Activated naive CD8-positive, alpha-beta T cell treated with anti-CD3 and anti-CD28 coated beads, Interleukin-2, amount 50 U/mL, for 16 hours (primary cell): ENCODE results near the gene CCDC88C.
"Not testable (repeated sequence)": the region's sequence is repeated elsewhere in the genome, so short reads cannot be mapped to it uniquely, and the experiment has no call there.

Experiments
- DNase-seq: peaks from one replicate; pipeline ENCODE4 v3.0.0-alpha.2; 2020; ENCODE audit warnings: low read depth, low spot score

The CCDC88C gene, protein sequence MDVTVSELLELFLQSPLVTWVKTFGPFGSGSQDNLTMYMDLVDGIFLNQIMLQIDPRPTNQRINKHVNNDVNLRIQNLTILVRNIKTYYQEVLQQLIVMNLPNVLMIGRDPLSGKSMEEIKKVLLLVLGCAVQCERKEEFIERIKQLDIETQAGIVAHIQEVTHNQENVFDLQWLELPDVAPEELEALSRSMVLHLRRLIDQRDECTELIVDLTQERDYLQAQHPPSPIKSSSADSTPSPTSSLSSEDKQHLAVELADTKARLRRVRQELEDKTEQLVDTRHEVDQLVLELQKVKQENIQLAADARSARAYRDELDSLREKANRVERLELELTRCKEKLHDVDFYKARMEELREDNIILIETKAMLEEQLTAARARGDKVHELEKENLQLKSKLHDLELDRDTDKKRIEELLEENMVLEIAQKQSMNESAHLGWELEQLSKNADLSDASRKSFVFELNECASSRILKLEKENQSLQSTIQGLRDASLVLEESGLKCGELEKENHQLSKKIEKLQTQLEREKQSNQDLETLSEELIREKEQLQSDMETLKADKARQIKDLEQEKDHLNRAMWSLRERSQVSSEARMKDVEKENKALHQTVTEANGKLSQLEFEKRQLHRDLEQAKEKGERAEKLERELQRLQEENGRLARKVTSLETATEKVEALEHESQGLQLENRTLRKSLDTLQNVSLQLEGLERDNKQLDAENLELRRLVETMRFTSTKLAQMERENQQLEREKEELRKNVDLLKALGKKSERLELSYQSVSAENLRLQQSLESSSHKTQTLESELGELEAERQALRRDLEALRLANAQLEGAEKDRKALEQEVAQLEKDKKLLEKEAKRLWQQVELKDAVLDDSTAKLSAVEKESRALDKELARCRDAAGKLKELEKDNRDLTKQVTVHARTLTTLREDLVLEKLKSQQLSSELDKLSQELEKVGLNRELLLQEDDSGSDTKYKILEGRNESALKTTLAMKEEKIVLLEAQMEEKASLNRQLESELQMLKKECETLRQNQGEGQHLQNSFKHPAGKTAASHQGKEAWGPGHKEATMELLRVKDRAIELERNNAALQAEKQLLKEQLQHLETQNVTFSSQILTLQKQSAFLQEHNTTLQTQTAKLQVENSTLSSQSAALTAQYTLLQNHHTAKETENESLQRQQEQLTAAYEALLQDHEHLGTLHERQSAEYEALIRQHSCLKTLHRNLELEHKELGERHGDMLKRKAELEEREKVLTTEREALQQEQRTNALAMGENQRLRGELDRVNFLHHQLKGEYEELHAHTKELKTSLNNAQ (N-terminal part only)

DNA sequence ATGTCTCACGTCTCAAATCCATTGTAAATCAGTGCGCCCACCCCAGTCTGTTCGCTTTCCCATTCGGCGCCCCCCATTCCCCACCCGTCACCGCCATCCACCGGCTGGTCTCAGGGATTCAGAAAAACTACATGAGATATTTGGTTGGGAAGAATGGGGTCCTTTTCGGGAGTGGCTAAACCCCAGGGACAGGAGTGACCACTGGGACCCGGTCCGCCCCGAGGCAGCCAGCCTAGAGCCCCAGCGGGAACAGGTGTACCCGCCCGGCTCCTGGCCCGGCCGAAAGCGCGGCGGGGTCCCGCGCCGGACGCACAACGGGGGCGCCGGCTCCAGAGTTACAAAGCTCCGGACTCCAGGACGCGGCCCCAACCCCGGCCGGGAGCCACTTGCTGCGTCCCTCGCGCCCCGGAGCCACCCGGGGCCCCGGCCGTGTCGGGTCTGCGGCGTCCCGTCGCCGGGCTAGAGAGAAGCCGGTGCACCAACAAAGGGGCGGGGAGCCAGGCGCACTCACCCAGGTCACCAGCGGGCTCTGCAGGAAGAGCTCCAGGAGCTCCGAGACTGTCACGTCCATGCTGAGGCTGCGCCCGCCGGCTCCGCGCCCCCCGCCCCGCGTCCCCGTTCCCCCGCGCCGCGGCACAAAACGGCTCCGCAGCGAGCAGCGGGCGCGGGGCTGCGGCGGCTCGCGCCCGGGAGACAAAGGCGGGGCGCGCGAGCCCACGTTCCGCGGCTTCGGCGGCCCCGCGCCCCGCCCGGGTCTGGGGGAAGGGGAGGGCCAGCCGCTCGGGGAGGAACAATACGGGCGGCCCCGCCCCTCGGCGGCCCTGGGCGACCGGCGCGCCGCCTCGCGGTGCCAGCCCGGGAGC, at the start of gene CCDC88C:
CCDC88C (minus strand) TSS at position 701 of the 863 bp plus-strand sequence; CDS start at position 571, 130 bp downstream.
- DNase-seq = peak; percentile 55

DNA sequence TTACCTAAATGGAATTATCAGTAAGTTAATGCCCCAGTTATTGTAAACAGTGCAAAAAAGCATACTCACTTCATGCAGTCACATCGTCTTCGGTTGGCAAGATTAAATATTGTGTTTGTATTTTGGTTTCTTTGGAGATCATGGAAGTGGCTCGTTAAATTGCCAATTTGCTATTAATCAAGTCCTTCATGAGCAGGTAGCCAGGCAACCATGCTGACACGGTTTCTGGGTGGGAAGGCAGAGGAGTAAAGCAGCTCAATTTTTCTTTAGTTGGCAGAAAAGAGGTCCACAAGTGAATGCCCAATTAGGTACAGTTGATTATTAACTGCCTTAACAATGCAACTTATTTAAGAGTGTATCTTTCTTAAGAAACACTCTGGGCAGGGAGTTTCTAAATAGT, 48.6 kb upstream of the CCDC88C start:
- no peak for DNase-seq

DNA sequence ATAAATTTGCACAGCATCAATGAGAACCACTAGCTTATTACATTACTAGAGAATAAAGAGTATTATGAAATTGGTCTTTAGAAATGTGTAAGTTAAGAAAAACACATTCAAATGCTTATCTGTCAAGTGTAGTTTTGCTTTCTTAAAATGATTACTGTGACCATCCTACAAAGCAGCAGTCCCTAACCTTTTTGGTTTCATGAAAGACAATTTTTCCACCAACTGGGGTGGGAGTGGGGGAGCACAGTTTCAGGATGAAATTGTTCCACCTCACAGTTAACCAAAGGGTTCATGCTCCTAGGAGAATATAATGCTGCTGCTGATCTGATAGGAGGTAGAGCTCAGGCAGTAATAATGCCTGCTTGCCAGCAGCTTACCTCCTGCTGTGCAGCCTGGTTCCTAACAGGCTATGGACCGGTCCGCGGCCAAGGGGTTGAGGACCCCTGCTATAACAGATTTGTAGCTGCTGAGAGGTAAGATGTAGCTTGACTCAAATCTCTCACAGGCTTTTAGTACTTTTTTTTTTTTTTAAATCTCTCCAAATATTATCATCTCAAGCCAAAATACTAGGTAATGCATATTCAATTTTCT, 47.1 kb upstream of the CCDC88C start:
- no peak for DNase-seq

DNA sequence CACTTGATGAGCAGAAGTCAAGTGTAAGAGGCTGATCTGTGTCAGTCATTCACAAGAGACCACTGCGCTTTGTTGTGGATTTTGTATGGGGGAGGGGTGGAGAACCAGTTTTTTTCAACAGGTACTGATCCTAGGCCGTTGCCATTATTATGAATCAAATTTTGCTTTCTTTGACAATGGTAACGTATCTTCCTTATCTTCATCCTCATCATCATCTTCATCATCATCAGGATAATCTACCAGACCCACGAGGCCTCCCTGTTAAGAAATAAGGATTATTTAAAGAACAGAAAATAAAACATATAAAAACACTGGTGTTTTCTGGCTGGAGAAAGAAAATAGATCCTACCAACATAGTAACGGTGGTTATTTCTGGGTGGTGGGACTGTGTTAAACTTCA, 41.0 kb upstream of the CCDC88C start:
- DNase-seq = no peak

DNA sequence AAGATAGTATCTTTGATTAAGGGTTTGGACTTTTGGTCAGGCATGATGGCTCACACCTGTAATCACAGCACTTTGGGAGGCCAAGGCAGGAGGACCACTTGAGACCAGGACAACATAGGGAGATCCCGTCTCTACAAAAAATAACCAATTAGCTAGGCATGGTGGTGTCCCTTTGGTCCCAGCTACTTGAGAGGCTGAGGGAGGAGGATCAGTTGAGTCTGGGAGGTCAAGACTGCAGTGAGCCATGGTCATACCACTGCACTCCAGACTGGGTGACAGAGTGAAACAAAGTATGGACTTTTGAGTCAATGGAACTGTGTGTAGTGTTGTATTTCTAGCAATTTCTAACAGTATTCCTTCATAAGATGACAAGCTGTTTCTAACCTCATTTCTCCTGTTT, 38.7 kb upstream of the CCDC88C start:
- DNase-seq = no peak

- no peak for DNase-seq
Measured at GRCh38 chr14:91454580-91454979, 37.0 kb upstream of the CCDC88C start.

GRCh38 chr14:91454155-91454554, 36.5 kb upstream of the CCDC88C start:
- no peak for DNase-seq

DNA sequence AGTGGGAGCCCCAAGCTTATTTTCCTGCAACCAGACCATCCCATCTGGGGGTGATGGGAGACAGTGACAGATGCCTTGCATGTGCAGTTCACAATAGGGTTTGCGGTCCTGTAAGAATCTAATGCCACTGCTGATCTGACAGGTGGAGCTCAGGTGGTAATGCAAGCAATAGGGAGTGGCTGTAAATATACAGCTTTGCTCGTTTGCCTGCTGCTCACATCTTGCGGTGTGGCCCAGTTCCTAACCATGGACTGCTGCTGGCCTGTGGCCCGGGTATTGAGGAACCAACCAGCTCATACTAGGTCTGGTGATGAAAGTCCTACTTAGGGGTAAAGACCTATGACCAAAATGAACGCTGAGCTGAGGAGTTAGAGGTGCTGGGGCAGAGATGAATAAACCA, 36.1 kb upstream of the CCDC88C start:
- DNase-seq = no peak

DNA sequence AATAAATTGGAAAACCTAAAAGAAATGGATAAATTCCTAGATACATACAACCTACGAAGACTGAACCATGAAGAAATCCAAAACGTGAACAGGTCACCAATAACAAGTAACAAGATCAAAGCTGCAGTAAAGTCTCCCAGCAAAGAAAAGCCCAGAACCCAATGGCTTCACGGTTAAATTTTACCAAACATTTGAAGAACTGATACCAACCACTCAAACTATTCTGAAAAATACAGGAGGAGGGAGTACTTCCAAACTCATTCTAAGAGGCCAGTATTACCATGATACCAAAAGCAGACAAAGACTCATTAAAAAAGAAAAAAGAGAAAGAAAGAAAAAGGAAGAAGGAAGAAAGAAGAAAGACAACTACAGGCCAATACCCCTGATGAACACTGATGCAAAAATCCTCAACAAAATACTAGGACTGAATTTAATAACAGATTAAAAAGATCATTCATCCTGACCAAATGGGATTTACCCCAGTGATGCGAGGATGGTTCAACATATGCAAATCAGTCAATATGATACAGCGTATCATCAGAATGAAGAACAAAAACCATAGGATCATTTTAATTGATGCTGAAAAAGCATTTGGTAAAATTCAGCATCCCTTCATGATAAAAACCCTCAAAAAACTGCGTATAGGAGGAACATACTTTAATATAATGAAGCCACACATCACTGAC, 26.9 kb upstream of the CCDC88C start:
- DNase-seq = no peak

DNA sequence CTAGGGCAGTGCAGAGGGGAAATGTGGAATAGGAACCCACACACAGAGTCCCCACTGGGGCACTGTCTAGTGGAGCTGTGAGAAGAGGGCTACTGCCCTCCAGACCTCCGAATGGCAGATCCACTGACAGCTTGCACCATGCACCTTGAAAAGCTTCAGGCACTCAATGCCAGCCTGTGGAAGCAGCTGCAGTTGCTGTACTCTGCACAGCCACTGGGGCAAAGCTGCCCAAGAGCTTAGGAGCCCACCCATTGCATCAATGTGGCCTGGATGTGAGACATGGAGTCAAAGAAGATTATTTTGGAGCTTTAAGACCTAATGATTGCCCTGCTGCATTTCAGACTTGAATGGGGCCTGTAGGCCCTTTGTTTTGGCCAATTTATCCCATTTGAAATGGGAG, 21.7 kb upstream of the CCDC88C start:
- no peak for DNase-seq

DNA sequence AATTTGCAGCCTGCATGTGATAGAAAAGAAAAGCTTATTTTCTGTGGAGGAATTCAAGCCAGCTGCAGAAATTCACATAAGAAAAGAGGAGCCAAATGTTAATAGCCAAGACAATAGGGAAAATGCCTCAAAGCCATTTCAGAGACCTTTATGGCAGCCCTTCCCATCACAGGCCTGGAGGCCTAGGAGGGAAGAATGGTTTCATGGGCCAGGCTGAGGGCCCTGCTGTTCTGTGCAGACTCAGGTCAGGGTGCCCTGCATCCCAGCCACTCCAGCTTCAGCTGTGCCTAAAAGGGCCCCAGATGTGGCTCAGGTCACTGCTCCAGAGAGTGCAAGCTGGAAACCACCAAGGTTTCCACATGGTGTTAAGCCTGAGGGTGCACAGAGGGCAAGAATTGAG, 21.2 kb upstream of the CCDC88C start:
- DNase-seq = no peak

DNA sequence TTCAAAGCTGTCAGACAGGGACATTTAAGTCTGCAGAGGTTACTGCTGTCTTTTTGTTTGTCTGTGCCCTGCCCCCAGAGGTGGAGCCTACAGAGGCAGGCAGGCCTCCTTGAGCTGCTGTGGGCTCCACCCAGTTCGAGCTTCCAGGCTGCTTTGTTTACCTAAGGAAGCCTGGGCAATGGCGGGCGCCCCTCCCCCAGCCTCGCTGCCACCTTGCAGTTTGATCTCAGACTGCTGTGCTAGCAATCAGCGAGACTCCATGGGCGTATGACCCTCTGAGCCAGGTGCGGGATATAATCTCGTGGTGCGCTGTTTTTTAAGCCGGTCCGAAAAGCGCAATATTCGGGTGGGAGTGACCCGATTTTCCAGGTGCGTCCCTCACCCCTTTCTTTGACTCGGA, 18.6 kb upstream of the CCDC88C start:
- not testable (repeated sequence) for DNase-seq

GRCh38 chr14:91429385-91429784, 11.8 kb upstream of the CCDC88C start:
- no peak for DNase-seq

DNA sequence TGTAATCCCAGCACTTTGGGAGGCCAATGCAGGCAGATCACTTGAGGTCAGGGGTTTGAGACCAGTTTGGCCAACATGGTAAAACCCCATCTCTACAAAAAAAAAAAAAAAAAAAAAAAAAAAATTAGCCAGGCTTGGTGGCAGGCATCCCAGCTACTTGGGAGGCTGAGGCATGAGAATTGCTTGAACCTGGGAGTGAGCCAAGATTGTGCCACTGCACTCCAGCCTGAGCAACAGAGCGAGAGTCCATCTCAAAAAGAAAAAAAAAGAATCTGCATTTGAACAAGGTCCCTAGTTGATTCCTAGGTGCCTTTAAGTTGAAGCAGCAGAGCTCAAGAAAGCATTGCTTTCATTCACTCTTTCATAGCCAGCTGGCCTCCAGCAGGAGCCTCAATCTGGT, 11.3 kb upstream of the CCDC88C start:
- DNase-seq = not testable (repeated sequence)

DNA sequence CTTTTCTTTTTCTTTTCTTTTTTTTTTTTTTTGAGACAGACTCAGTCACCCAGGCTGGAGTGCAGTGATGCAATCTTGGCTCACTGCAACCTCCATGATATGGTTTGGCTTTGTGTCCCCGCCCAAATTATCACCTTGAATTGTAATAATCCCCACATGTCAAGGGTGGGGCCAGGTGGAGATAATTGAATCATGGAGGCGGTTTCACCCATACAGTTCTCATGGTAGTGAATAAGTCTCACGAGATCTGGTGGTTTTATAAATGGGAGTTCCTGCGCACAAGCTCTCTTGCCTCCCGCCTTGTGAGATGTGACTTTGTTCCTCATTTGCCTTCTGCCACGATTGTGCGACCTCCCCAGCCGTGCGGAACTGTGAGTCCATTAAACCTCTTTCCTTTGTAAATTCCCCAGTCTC, 7.9 kb upstream of the CCDC88C start:
- not testable (repeated sequence) for DNase-seq

DNA sequence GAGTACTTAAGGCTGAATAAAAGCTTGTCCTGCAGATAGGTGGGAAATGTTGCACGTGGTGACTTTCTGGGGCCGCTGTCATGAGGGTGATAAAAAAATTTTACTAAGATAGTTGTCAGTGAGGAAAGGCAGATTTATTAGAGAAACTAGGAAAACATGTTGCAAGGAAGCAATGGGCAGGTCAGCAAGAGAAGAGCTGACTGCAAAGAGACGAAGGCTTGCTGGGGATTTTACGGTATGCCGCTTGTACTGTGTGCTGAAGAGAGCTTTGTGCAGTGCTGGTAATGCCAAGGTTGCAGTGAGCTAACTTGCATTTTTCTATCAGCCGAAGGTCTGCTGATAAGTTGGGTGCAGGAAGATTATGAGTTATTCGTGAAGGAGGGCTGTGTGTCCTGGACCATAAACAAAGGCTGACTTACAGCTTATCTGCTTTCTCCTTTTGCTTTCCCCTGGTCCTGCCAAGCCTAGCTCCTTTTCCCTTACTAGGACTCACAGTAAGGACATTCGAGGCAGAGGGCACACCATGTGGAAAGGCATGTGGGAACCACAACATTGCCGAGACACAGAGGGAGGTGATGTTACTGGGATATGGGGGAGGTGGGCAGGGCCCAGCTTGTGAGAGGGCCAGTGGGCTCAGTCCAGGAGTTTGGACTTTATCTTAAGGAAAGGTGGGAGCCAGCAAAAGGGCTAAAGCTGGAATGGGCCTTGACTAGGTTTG, 7.4 kb upstream of the CCDC88C start:
- no peak for DNase-seq

- DNase-seq = no peak
Measured at GRCh38 chr14:91420686-91421085, 3.1 kb upstream of the CCDC88C start.

GRCh38 chr14:91419451-91419850, 1.8 kb upstream of the CCDC88C start:
- no peak for DNase-seq

DNA sequence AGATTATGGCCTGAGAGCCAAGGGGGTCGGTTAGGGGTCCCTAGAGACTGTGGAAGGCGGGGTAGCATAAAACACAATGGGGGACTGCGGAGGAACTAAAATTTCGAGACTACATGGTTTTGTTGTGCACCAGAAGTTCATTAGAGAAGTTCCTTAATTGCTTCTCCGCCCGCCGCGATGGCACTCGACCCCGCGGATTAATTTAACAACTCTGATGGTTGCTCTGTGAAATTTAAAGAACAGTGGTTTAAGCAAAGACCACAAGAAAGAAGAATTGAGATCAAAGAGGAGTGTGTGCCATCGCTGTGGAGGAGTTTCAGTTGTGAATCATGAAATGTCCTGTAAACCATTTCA, 1.4 kb upstream of the CCDC88C start:
- no peak for DNase-seq
